NCI-H2171 treated with DMSO at 0.1 percent for 48 hours (cell line): ENCODE data around the gene SPATA31D4.
"Not testable (repeated sequence)": the region's sequence is repeated elsewhere in the genome, so short reads cannot be mapped to it uniquely, and the experiment has no call there.

Experiments used
- DNase-seq: peaks from one replicate; lab custom pipeline; 2025; lab: John Stamatoyannopoulos, UW

Gene SPATA31D4

GRCh38 chr9:81928305-81928704 lies at the start of gene SPATA31D4:
Gene SPATA31D4, plus strand, starts transcription at chr9:81928428. Its CDS starts 86 bp downstream, at chr9:81928514.
- DNase-seq, result not testable (repeated sequence)

GRCh38 chr9:81878530-81878929 lies 49.7 kb upstream of the SPATA31D4 start:
- DNase-seq, result no peak

GRCh38 chr9:81879501-81879916 lies 48.7 kb upstream of the SPATA31D4 start:
- DNase-seq, result no peak

- no peak for DNase-seq
These were observed 42.6 kb upstream of the SPATA31D4 start for GRCh38 chr9:81885602-81886001.

GRCh38 chr9:81886665-81887064 lies 41.6 kb upstream of the SPATA31D4 start:
- no peak for DNase-seq

GRCh38 chr9:81890104-81890503 lies 38.1 kb upstream of the SPATA31D4 start:
- DNase-seq, result no peak

- no peak for DNase-seq
These were observed 35.8 kb upstream of the SPATA31D4 start for GRCh38 chr9:81892440-81892839.

- no peak for DNase-seq
These were observed 34.3 kb upstream of the SPATA31D4 start for GRCh38 chr9:81893929-81894328.

GRCh38 chr9:81894891-81895290 lies 33.3 kb upstream of the SPATA31D4 start:
- DNase-seq, result no peak

GRCh38 chr9:81896070-81896469 lies 32.2 kb upstream of the SPATA31D4 start:
- DNase-seq, result no peak

- DNase-seq, result no peak
These were observed 29.4 kb upstream of the SPATA31D4 start for GRCh38 chr9:81898851-81899250.

GRCh38 chr9:81902196-81902595 lies 26.0 kb upstream of the SPATA31D4 start:
- no peak for DNase-seq

- DNase-seq, result no peak
These were observed 25.6 kb upstream of the SPATA31D4 start for GRCh38 chr9:81902626-81903025.

- DNase-seq, result no peak
These were observed 21.6 kb upstream of the SPATA31D4 start for GRCh38 chr9:81906671-81907070.

GRCh38 chr9:81912135-81912534 lies 16.1 kb upstream of the SPATA31D4 start:
- DNase-seq, result no peak

GRCh38 chr9:81915801-81916505 lies 12.3 kb upstream of the SPATA31D4 start:
- no peak for DNase-seq

GRCh38 chr9:81918507-81918906 lies 9.7 kb upstream of the SPATA31D4 start:
- not testable (repeated sequence) for DNase-seq

- not testable (repeated sequence) for DNase-seq
These were observed 1.9 kb downstream of the SPATA31D4 start for GRCh38 chr9:81930147-81930546.

- DNase-seq, result not testable (repeated sequence)
These were observed 5.3 kb downstream of the SPATA31D4 start for GRCh38 chr9:81933547-81933946.

- not testable (repeated sequence) for DNase-seq
These were observed 15.2 kb downstream of the SPATA31D4 start, which contains the start of gene SPATA31D3 for GRCh38 chr9:81943393-81943792. Gene SPATA31D3, plus strand, starts transcription at chr9:81943500. Its CDS starts 86 bp downstream, at chr9:81943586.

GRCh38 chr9:81948650-81949049 lies 20.4 kb downstream of the SPATA31D4 start:
- not testable (repeated sequence) for DNase-seq

- DNase-seq, result no peak
These were observed 24.9 kb downstream of the SPATA31D4 start for GRCh38 chr9:81953096-81953495.

- no peak for DNase-seq
These were observed 27.4 kb downstream of the SPATA31D4 start for GRCh38 chr9:81955625-81956024.
